Neural progenitor cell (in vitro differentiated cells): Measurements from ENCODE around the gene TSR3.

ENCODE experiments used
- CTCF ChIP-seq: fragments of 200-600 bp; sonication (generic); IDR thresholded peaks from 2 replicates; pipeline ENCODE4 v1.5.1; 2017; ENCODE audit warnings: antibody characterized with exemption, mild to moderate bottlenecking
- EZH2 ChIP-seq: fragments of 200-600 bp; sonication (generic); IDR thresholded peaks from 2 replicates; pipeline ENCODE4 v1.6.1; 2017; ENCODE audit warnings: antibody characterized with exemption, mild to moderate bottlenecking, moderate library complexity

GRCh38 chr16:1322407-1322806, 29.3 kb downstream of the TSR3 start:
- no peak for TF ChIP-seq CTCF
- no peak for TF ChIP-seq EZH2
